NCI-H146 treated with DMSO at 0.1 percent for 48 hours (cell line): ENCODE results near the gene UPK3B.
"Not testable (repeated sequence)": the region's sequence is repeated elsewhere in the genome, so short reads cannot be mapped to it uniquely, and the experiment has no call there.

Experiments
- DNase-seq: peaks from one replicate; lab custom pipeline; 2025; ENCODE audit not compliant: unreplicated experiment; lab: John Stamatoyannopoulos, UW

The UPK3B gene

GRCh38 chr7:76487969-76488368 lies 22.4 kb upstream of the UPK3B start:
- not testable (repeated sequence) for DNase-seq

DNA sequence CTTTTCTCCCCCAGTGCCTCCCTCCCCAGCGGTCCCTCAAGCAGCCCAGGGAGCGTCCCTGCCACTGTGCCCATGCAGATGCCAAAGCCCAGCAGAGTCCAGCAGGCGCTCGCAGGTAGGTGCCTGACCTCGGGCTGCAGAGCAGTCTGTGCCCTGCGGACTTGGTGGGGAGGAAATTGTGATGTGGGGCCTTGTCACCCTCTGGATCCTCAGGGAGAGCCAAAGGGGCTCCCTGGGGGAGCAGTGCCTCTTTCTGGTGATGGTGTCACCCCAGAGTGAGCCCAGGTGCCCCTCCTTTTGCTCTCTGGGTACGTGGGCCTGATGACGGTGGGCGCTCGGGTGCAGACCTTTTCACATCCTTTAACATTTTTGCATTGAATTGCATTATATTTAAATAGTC lies 18.2 kb upstream of the UPK3B start:
- DNase-seq: not testable (repeated sequence)

DNA sequence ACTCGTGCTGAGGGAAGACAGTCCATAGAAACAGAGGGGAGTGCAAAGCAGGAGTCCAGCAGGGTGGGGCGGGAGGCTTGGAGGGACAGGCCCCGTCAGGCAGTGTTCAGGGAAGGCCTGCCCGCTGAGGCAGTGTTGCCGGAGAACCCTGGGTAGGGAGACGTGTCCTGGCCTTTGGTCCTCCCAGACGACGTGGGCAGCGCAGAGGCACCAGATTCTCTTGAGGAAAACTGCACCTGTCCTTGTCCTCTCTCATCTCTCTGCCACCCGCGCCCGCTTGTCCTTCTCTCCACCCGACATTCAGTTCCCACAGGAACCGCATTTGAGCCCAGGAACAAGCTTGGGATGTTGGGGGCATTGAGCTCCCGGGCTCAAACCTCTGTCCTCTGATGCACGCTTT lies 14.6 kb upstream of the UPK3B start:
- not testable (repeated sequence) for DNase-seq

DNA sequence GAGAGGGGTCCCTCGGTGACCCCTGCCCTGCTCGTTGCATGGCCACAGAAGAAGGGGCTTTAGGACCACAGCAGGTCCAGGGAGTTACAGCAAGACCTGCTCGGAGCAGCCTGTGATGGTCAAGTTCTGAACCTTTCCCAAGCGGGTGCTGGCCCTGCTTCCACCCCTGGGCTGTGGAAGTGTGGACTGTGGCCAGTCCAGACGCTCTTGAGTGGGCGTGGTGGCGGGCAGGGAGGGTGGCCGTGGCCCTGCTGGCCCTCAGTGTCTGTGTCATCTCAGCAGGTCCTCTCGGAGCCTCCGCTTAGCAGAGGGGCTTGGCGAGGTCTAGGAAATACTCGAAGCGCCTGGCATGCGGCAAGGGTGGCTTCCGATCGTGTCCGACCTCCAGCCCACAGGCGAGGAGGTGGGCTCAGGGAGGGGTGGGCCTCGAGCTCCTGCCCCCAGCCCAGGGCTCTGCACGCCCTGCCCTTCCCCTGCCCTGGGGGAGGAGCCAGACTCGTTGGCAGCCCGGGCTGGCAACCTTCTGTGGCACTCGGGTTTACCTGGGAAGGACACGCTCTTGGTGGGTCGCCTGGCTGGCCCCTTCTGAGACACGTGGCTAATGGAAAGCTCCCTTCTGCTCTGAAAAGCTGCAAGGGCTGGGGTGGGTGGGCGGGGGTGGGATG lies 12.3 kb upstream of the UPK3B start:
- DNase-seq: not testable (repeated sequence)

- DNase-seq: not testable (repeated sequence)
These were observed 11.7 kb upstream of the UPK3B start for GRCh38 chr7:76498583-76499200.

DNA sequence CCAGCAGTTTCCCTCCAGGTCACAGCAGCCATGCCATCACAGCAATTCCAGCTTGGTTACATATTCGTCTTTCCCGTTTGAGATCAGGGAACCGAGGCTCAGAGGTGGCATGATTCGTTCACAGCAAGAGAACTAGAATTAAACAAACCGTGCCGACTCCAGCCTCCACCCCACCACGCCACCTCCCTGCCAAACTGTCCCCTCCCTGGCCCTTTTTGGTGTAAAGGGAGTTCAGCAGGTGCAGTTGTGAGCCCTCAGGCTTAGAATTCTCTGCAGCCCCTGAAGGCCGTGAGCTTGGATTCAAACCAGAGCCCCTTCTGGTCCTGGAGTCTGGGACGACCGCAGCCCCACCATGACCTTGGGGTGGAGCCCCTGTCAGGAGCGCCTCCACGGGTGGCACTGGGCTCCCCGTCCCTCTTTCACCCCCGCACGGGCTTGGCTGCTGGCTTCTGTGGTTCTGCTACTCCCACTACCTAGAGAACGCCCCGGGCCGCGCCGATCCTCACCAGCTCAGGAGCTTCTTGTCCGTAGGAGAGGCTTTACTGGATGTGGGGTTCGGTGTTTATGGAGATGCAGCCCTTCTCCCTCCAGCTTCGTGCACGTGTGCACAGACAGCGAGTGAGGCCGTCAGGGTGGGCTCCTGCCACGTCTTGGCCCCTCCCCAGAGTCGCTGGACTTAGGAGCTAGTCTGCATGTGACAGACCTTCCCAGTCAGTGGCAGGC lies 11.0 kb upstream of the UPK3B start:
- DNase-seq: not testable (repeated sequence)

GRCh38 chr7:76499924-76500241 lies 10.5 kb upstream of the UPK3B start:
- not testable (repeated sequence) for DNase-seq

- DNase-seq: not testable (repeated sequence)
These were observed 8.1 kb upstream of the UPK3B start for GRCh38 chr7:76502224-76502623.

- not testable (repeated sequence) for DNase-seq
These were observed 7.5 kb upstream of the UPK3B start for GRCh38 chr7:76502836-76503235.

DNA sequence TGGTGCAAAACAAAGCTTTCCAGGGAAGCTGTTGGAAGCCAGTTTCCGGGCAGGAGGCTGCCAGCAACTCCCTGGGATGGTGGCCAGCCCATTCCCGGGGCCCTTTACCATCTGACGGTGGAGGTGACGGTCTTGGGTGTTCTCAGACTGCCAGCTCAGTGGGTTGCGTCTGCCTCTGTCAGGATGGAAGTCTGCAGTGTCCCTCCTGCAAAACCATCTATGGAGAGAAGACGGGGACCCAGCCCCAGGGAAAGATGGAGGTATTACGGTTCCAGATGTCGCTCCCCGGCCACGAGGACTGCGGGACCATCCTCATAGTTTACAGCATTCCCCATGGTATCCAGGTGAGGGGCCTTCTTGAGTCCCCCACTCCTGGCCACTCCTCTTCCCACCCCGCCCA lies 7.1 kb upstream of the UPK3B start:
- DNase-seq: not testable (repeated sequence)

DNA sequence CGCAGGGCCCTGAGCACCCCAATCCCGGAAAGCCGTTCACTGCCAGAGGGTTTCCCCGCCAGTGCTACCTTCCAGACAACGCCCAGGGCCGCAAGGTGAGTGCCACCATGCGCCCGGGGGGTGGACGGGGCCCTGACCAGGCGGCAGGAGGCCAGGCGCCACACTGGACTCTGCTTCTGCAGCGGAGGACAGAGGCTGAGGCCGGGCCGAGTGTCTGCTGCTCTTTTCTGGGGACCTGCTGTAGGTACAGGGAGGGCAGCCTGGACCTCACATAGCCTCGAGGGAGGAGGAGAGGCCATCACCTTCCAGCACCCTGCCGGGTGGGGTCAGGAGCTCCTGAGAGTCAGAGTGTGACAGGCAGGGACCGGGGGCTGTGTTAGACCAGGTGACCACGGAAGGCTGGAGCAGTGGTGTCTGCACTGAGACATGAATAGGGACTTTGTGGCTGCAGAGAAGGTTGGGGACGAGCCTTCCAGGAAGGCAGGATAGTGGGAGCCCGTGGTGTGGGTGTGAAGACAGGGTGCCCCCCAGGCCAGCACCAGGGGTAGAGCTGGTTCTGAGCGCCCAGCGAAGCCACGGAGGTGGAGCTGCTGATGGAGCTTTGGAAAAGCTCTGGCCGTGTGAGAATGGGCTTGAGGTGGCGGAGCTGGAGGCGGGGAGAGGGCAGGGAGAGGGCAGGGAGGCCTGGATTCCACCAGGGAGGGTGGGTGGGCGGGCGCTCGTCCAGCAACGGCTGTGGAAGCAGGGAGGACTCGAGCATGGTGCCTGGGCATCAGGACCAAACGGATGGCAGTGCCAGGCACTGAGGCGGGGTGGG lies 5.8 kb upstream of the UPK3B start:
- DNase-seq: not testable (repeated sequence)

DNA sequence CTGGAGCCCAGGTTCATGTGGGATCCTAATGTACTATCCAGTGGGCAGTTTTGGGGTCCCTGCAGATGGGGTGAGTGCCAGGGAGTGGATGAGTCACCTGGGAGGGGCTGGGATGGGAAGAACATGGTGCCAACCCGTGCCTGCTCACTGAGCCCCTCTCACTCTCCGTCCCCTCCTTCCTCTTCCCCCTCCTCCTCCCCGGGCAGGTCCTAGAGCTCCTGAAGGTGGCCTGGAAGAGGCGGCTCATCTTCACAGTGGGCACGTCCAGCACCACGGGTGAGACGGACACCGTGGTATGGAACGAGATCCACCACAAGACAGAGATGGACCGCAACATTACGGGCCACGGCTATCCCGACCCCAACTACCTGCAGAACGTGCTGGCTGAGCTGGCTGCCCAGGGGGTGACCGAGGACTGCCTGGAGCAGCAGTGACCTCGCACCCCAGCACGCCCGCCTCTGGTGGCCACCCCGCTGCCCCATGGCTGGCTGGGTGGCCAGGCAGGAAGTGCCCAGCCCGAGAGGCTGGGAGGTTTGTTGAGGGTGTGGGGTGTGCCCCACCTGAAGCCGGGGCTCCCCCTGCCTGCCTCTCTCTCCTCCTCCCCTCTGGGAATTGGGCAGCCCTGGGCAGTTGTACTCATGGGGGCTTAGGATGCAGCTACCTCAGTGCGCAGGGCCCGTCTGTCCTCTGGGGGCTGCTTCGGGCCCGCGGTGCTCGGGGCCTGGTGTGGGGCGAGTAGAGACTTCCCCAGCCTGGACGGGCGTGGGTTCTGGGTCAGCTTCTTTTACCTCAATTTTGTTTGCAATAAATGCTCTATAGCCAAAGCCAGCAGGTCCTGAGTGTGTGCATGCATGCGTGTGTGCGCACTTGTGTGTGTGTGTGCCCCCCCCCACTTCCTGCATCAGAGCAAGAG lies 4.9 kb upstream of the UPK3B start:
- no peak for DNase-seq

GRCh38 chr7:76506081-76506440 lies 4.3 kb upstream of the UPK3B start:
- DNase-seq: no peak

- not testable (repeated sequence) for DNase-seq
These were observed 3.7 kb upstream of the UPK3B start for GRCh38 chr7:76506643-76507042.

- DNase-seq: no peak
These were observed 2.5 kb upstream of the UPK3B start for GRCh38 chr7:76507723-76508406.

GRCh38 chr7:76511200-76511910 lies 1.0 kb downstream of the UPK3B start:
- not testable (repeated sequence) for DNase-seq

GRCh38 chr7:76511911-76512885 lies 1.8 kb downstream of the UPK3B start:
- DNase-seq: not testable (repeated sequence)
